ENCODE data around the gene BBS2. TPM values are rescaled to one million over a fixed set of nuclear protein-coding genes. Genes with fewer than 3 reads are reported as not detected.

Gene BBS2
- total and polyA plus RNA-seq, 9 of the 15 experiments (the other 6 are each of a cell fraction or from before 2014, with no cell fraction given): 4.2 to 22.7 (median 10.2) TPM

GRCh38 chr16:56558024-56558747, 38.4 kb upstream of the BBS2 start (continued):
- TF ChIP-seq IRF1 (CRISPR knock-in tag; IDR thresholded peaks at IDR 0.05; ENCODE audit: borderline replicate concordance) (no peak), ZSCAN32 (CRISPR knock-in tag; IDR thresholded peaks at IDR 0.05) (no peak), PCBP2 (IDR thresholded peaks at IDR 0.05; ENCODE audit: low read depth, low read length, poor library complexity, severe bottlenecking) (no peak), HSF4 (CRISPR knock-in tag; IDR thresholded peaks at IDR 0.05; ENCODE audit: borderline replicate concordance) (no peak), RCOR1 (IDR thresholded peaks at IDR 0.05; ENCODE audit: borderline replicate concordance in 1 of 2, low read depth in 2 of 2, low read length in 2 of 2) (no peak), ZNF592 (IDR thresholded peaks at IDR 0.05) (no peak), NCOA1 (IDR thresholded peaks at IDR 0.05; ENCODE audit: low read depth) (no peak)

All from K562 (cell line).